Psoas muscle (tissue), 8 donors: ENCODE measurements around the gene KLF13. TPM values are rescaled to one million over a fixed set of nuclear protein-coding genes. Genes with fewer than 3 reads are reported as not detected.

Source experiments
- ATAC-seq, 4 donors: fragments of 200-7000 bp; cut with Tn5 transposase; one replicate each; pipeline ENCODE4 v1.9.1; 2020; ENCODE audit warnings: moderate library complexity in 3 of 4, mild to moderate bottlenecking in 2 of 4
- DNase-seq, 2 donors: peaks; one replicate each; pipeline ENCODE4 v3.0.0-alpha.2; 2020
- H3K27ac ChIP-seq: fragments of 200-600 bp; one replicate; pipeline ENCODE4 v1.8.0; 2022
- H3K27me3 ChIP-seq, 3 donors: fragments of 200-600 bp in 1 of 3; one replicate each; pipeline versions ENCODE4 v1.6.1 to v1.8.0; 2013 to 2022; ENCODE audit warnings: low read length in 2 of 3, mild to moderate bottlenecking in 2 of 3, moderate library complexity in 1 of 3; ENCODE audit not compliant: insufficient read depth in 3 of 3
- H3K36me3 ChIP-seq, 2 donors: fragments of 200-600 bp in 1 of 2; one replicate each; pipeline versions ENCODE4 v1.6.1 to v1.8.0; 2013 to 2022; ENCODE audit warnings: low read depth in 1 of 2, mild to moderate bottlenecking in 1 of 2, moderate library complexity in 1 of 2; ENCODE audit not compliant: insufficient read depth in 1 of 2
- H3K4me1 ChIP-seq: fragments of 200-600 bp; one replicate; pipeline ENCODE4 v1.8.0; 2022
- H3K4me3 ChIP-seq: fragments of 200-600 bp; one replicate; pipeline ENCODE4 v1.8.0; 2022; ENCODE audit warnings: mild to moderate bottlenecking
- H3K9me3 ChIP-seq: fragments of 200-600 bp; one replicate; pipeline ENCODE4 v1.8.0; 2022
- WGBS, 3 donors: extraction: QIAGEN DNeasy Blood & Tissue Kit; methylation state at CpG; one replicate each; pipeline versions ENCODE4 v1.1.6 to v1.1.7; 2013; 5-methylcytosine and 5-hydroxymethylcytosine counted together
- intact Hi-C, 2 donors: fragments of 100-400 bp; cut with DNase I; formaldehyde crosslinking; loops; one replicate each; pipeline versions ENCODE4 v1.11.0 to v1.14.2; 2022
- polyA plus RNA-seq, 3 donors: library from polyadenylated mRNA; stranded (reverse); fragments of 200-250 nt; gene quantifications; one replicate each; pipeline ENCODE4 v1.2.3, GENCODE V29; 2013
- total RNA-seq, 4 donors: library from RNA; stranded (reverse); fragmentation: NEBNext Ultra II Directional in 2 of 4; extraction: Animal tissue kit (Norgen Biotek cat#: 25700) in 2 of 4; gene quantifications; one replicate each; pipeline versions ENCODE4 v1.2.1 to v1.2.4, GENCODE V29; 2021 to 2023
- TF ChIP-seq, protein P1 (sequence below): fragments of 200-600 bp; IDR thresholded peaks from one replicate; pipeline ENCODE4 v1.8.0; 2022; ENCODE audit warnings: antibody characterized with exemption
- donor health status: healthy with polysubstance abuse.
- donor health status: DM: no; HTN: no; CAD: no; lungs with moderate emphysema.
- donor health status: Bipolar disorder and iron deficiency.
- donor health status: healthy.
- donor health status: DM: yes; HTN: yes; CAD: no.
- donor health status: DM: no; HTN: no; CAD: no.
- donor health status: DM: no; HTN: no; CAD: no.
- donor health status: DM: yes; HTN: yes; CAD: no.

Gene KLF13
- total and polyA plus RNA-seq, 7 donors: 11.9 to 45.6 (median 24.5) TPM

GRCh38 chr15:31339558-31339895 is 12.9 kb downstream of the KLF13 start:
- Histone ChIP-seq H3K27ac (peak overlapping the region; percentile 64), H3K4me3 (no peak overlapping the region), H3K4me1 (peaks cover 80% of the 10 kb centered on the region), H3K36me3 (no peaks in the 10 kb centered on the region), H3K9me3 (no peaks in the 10 kb centered on the region), H3K27me3 (no peaks in the 10 kb centered on the region)
- TF ChIP-seq, protein P1, sequence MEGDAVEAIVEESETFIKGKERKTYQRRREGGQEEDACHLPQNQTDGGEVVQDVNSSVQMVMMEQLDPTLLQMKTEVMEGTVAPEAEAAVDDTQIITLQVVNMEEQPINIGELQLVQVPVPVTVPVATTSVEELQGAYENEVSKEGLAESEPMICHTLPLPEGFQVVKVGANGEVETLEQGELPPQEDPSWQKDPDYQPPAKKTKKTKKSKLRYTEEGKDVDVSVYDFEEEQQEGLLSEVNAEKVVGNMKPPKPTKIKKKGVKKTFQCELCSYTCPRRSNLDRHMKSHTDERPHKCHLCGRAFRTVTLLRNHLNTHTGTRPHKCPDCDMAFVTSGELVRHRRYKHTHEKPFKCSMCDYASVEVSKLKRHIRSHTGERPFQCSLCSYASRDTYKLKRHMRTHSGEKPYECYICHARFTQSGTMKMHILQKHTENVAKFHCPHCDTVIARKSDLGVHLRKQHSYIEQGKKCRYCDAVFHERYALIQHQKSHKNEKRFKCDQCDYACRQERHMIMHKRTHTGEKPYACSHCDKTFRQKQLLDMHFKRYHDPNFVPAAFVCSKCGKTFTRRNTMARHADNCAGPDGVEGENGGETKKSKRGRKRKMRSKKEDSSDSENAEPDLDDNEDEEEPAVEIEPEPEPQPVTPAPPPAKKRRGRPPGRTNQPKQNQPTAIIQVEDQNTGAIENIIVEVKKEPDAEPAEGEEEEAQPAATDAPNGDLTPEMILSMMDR: no peak
- DNase-seq (no peak), ATAC-seq (no peak)
- 73 to 88% (median 78%) methylated on average over 10 of the region's 10 CpGs for WGBS, 3 donors
- intact Hi-C loops: no loop called here

DNA sequence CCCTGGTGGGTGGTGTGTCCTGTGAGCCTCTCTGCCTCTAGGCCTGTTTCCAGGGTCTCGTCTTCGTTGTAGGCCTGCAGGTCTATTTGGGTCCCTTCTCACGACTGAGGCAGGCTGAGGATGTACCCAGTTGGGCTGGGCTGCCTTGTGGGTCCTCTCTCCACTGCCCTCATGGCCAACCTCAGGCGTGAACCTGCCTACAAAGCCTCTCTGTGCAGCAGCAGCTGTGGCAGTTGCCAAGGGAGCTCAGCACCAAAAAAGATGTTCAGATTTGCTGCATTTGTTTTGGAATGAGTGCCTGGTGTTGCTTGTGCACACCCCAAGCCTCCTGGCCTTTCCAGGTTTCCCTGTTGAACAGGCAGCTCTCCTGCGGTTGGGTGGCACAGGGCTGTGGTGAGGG is 13.4 kb downstream of the KLF13 start:
- TF ChIP-seq, protein P1: no peak
- no peaks in the 10 kb centered on the region for H3K9me3 ChIP-seq
- no peak for DNase-seq
- peaks cover 85% of the 10 kb centered on the region for H3K4me1 ChIP-seq
- peak overlapping the region; percentile 64 for H3K27ac ChIP-seq
- no peaks in the 10 kb centered on the region for H3K27me3 ChIP-seq
- H3K4me3 ChIP-seq: no peak overlapping the region
- intact Hi-C loops: loop anchor here in 1 of 2 donors (10.0 kb wide), 1 partner anchor 375 kb away; no protein-coding TSS in a partner anchor
- ATAC-seq: no peak
- H3K36me3 ChIP-seq: no peaks in the 10 kb centered on the region
- WGBS, 3 donors: 62 to 74% (median 65%) methylated on average over 5 of the region's 5 CpGs

DNA sequence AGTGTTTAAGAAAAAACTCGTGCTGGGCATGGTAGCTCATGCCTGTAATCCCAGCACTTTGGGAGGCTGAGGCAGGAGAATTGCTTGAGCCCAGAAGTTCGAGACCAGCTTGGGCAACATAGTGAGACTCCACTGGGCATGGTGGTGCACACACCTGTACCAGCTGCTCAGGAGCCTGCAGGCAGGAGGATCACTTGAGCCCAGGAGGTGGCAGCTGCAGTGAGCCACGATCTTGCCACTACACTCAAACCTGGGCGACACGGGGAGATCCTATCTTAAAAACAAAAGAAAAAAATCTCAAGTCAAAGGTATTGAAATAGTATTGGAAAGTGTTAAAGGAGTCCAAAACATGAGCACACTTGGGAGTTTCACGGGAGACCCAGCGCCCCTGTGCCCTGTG is 14.0 kb downstream of the KLF13 start:
- 85 to 91% (median 88%) methylated on average over 7 of the region's 7 CpGs for WGBS, 3 donors
- H3K9me3 ChIP-seq: no peaks in the 10 kb centered on the region
- no peaks in the 10 kb centered on the region for H3K27me3 ChIP-seq
- intact Hi-C loops: loop anchor here in 1 of 2 donors (10.0 kb wide), 1 partner anchor 376 kb away; no protein-coding TSS in a partner anchor
- H3K4me3 ChIP-seq: no peak overlapping the region
- no peak for ATAC-seq
- TF ChIP-seq, protein P1: no peak
- DNase-seq: no peak
- peaks cover 88% of the 10 kb centered on the region for H3K4me1 ChIP-seq
- H3K27ac ChIP-seq: no peak overlapping the region
- H3K36me3 ChIP-seq: no peaks in the 10 kb centered on the region

DNA sequence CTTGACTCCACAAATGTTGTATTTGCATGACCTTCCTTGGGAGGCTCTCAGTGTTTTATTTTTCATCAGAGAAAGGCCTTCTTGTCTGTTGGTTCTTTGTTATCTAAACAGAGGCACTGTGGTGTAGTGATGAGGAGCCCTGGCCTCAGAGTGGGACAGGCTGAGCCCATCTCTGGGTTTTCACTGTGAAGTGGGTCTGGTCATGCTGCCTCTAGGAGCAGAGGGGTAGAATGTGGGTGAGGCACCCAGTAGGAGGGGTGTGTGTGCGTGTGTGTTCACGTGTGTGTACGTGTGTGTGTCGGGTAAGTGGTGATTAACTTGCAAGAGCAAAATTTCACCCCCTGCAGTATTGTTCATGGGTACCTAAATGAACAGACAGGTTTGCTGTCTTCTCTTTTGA is 14.4 kb downstream of the KLF13 start:
- intact Hi-C loops: loop anchor here in 1 of 2 donors (10.0 kb wide), 1 partner anchor 376 kb away; no protein-coding TSS in a partner anchor
- WGBS, 3 donors: 87 to 94% (median 94%) methylated on average over 4 of the region's 4 CpGs
- Histone ChIP-seq H3K27ac (no peak overlapping the region), H3K36me3 (no peaks in the 10 kb centered on the region), H3K9me3 (no peaks in the 10 kb centered on the region), H3K4me3 (no peak overlapping the region), H3K27me3 (no peaks in the 10 kb centered on the region), H3K4me1 (peaks cover 88% of the 10 kb centered on the region)
- TF ChIP-seq, protein P1: no peak
- DNase-seq (no peak), ATAC-seq (no peak)

DNA sequence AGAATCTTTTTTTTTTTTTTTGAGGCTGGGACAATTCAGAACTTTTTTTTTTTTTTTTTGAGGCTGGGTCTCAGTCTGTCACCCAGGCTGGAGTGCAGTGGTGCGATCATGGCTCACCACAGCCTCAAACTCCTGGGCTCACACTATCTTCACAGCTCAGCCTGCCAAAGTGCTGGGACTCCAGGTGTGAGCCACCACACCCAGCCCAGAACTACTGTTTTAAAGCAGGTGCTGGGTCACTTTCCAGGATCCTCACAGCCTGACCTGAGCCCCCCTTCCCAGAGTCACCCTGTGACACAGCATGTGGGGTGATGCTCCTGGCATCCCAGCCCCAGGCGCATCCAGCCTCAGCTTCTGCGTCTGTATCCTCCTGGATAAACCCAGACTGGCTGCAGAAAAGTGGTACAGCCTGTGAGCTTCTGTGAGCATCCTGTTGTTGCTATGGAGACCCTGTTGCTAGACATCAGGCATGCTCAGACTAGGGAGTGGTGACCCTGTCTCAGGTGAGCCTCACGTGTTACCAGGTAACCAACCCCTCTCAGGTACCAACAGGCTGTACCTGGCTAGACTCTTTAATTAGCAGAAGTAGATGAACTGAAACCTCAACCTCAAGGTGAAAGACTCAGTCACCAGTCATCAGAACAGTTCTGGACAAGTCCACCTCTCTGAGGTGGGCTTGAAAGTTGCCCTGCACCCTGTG is 15.0 kb downstream of the KLF13 start:
- no peak overlapping the region for H3K4me3 ChIP-seq
- H3K27ac ChIP-seq: no peak overlapping the region
- 96 to 97% (median 96%) methylated on average over 4 of the region's 4 CpGs for WGBS, 3 donors
- H3K4me1 ChIP-seq: peaks cover 87% of the 10 kb centered on the region
- DNase-seq (no peak), ATAC-seq (no peak)
- TF ChIP-seq, protein P1: no peak
- H3K9me3 ChIP-seq: no peaks in the 10 kb centered on the region
- no peaks in the 10 kb centered on the region for H3K36me3 ChIP-seq
- H3K27me3 ChIP-seq: no peaks in the 10 kb centered on the region
- intact Hi-C loops: loop anchor here in 1 of 2 donors (10.0 kb wide), 1 partner anchor 377 kb away; no protein-coding TSS in a partner anchor
